Mesenchymal stem cell (in vitro differentiated cells and primary cell): ENCODE measurements around the gene HBD.

ENCODE experiments used
- DNase-seq: peaks from one replicate; pipeline ENCODE4 v3.0.0-alpha.2; 2013
- H2AFZ ChIP-seq: one replicate; pipeline ENCODE4 v1.6.1; 2013; ENCODE audit warnings: low read depth, mild to moderate bottlenecking, control low read depth, inconsistent platforms, low read length, moderate library complexity
- H2AK5ac ChIP-seq: 2 replicates; pipeline ENCODE4 v1.6.1; 2013; ENCODE audit warnings: low read length, moderate library complexity, mild to moderate bottlenecking, inconsistent platforms; ENCODE audit not compliant: severe bottlenecking
- H2BK120ac ChIP-seq: one replicate; pipeline ENCODE4 v1.6.1; 2013; ENCODE audit warnings: low read depth, mild to moderate bottlenecking, inconsistent platforms, low read length, moderate library complexity
- H2BK12ac ChIP-seq, 2 experiments: one replicate each; pipeline ENCODE4 v1.6.1; 2013; ENCODE audit warnings: inconsistent platforms in 2 of 2, low read length in 2 of 2, mild to moderate bottlenecking in 2 of 2, moderate library complexity in 2 of 2, control low read depth in 1 of 2
- H2BK15ac ChIP-seq: one replicate; pipeline ENCODE4 v1.6.1; 2013; ENCODE audit warnings: mild to moderate bottlenecking, low read depth, inconsistent platforms; ENCODE audit not compliant: poor library complexity, severe bottlenecking
- H2BK5ac ChIP-seq: 2 replicates; pipeline ENCODE4 v1.6.1; 2013; ENCODE audit warnings: low read depth, mild to moderate bottlenecking, low read length, control low read depth, inconsistent platforms; ENCODE audit not compliant: poor library complexity, severe bottlenecking
- H3K14ac ChIP-seq, 2 experiments: one replicate each; pipeline ENCODE4 v1.6.1; 2013; ENCODE audit warnings: inconsistent platforms in 2 of 2, low read length in 2 of 2, control low read depth in 1 of 2, mild to moderate bottlenecking in 1 of 2, moderate library complexity in 1 of 2
- H3K18ac ChIP-seq, 2 experiments: one replicate each; pipeline ENCODE4 v1.6.1; 2013; ENCODE audit warnings: inconsistent platforms in 2 of 2, low read length in 2 of 2, control low read depth in 1 of 2, low read depth in 1 of 2, mild to moderate bottlenecking in 1 of 2
- H3K23ac ChIP-seq, 2 experiments: one replicate each; pipeline ENCODE4 v1.6.1; 2013; ENCODE audit warnings: inconsistent platforms in 2 of 2, low read length in 2 of 2, mild to moderate bottlenecking in 2 of 2, moderate library complexity in 2 of 2, control low read depth in 1 of 2
- H3K27ac ChIP-seq: 2 replicates; pipeline ENCODE4 v1.5.1; 2013; ENCODE audit warnings: mild to moderate bottlenecking, moderate library complexity, low read length, control low read depth, inconsistent platforms; ENCODE audit not compliant: poor library complexity, severe bottlenecking
- H3K27me3 ChIP-seq, 2 experiments: 2 replicates each; pipeline versions ENCODE4 v1.6.1 to v1.7.0; 2013; ENCODE audit warnings: low read length in 2 of 2, mild to moderate bottlenecking in 2 of 2, moderate library complexity in 2 of 2, control low read depth in 1 of 2, inconsistent platforms in 1 of 2; ENCODE audit not compliant: control insufficient read depth in 1 of 2, insufficient read depth in 1 of 2
- H3K36me3 ChIP-seq, 2 experiments: 2 replicates each; pipeline versions ENCODE4 v1.6.1 to v1.7.0; 2013; ENCODE audit warnings: low read length in 2 of 2, control low read depth in 1 of 2, inconsistent platforms in 1 of 2, low read depth in 1 of 2, mild to moderate bottlenecking in 1 of 2; ENCODE audit not compliant: insufficient read depth in 2 of 2, control insufficient read depth in 1 of 2
- H3K4ac ChIP-seq, 2 experiments: one replicate each; pipeline ENCODE4 v1.6.1; 2013; ENCODE audit warnings: inconsistent platforms in 2 of 2, low read length in 2 of 2, mild to moderate bottlenecking in 2 of 2, moderate library complexity in 2 of 2, control low read depth in 1 of 2, low read depth in 1 of 2
- H3K4me1 ChIP-seq: 2 replicates; pipeline ENCODE4 v1.6.1; 2013; ENCODE audit warnings: low read depth, low read length, control low read depth; ENCODE audit not compliant: control insufficient read depth, insufficient read depth
- H3K4me2 ChIP-seq: 2 replicates; pipeline ENCODE4 v1.6.1; 2013; ENCODE audit warnings: low read length, mild to moderate bottlenecking, inconsistent platforms; ENCODE audit not compliant: poor library complexity, severe bottlenecking
- H3K4me3 ChIP-seq, 2 experiments: 2 replicates each; pipeline versions ENCODE4 v1.5.1 to v1.7.0; 2013; ENCODE audit warnings: low read length in 2 of 2, mild to moderate bottlenecking in 2 of 2, control low read depth in 1 of 2, low read depth in 1 of 2; ENCODE audit not compliant: insufficient read depth in 1 of 2
- H3K79me1 ChIP-seq: replicated peaks from 2 replicates; pipeline ENCODE4 v1.6.1; 2013; ENCODE audit warnings: mild to moderate bottlenecking, control low read depth, low read length, inconsistent platforms; ENCODE audit not compliant: poor library complexity, severe bottlenecking
- H3K9ac ChIP-seq: 2 replicates; pipeline ENCODE4 v1.7.0; 2013; ENCODE audit warnings: mild to moderate bottlenecking, low read length, moderate library complexity
- H3K9me3 ChIP-seq: 2 replicates; pipeline ENCODE4 v1.7.0; 2013; ENCODE audit warnings: mild to moderate bottlenecking, low read length; ENCODE audit not compliant: control insufficient read depth
- H4K8ac ChIP-seq: one replicate; pipeline ENCODE4 v1.6.1; 2013; ENCODE audit warnings: inconsistent platforms, mild to moderate bottlenecking, low read length, moderate library complexity
- H4K91ac ChIP-seq: one replicate; pipeline ENCODE4 v1.6.1; 2013; ENCODE audit warnings: mild to moderate bottlenecking, low read length, inconsistent platforms
- WGBS: methylation state at CpG from one replicate; pipeline ENCODE4 v1.1.7; 2013; ENCODE audit warnings: mixed read lengths; 5-methylcytosine and 5-hydroxymethylcytosine counted together

The HBD gene

GRCh38 chr11:5246772-5247471 is 12.6 kb upstream of the HBD start:
- 72% methylated on average over 4 of the region's 6 CpGs for WGBS
- no peak overlapping the region for H2AK5ac ChIP-seq
- no peaks in the 10 kb centered on the region for H3K79me1 ChIP-seq
- no peaks in the 10 kb centered on the region for H3K9me3 ChIP-seq
- H4K91ac ChIP-seq, result no peak overlapping the region
- no peaks in the 10 kb centered on the region for H3K4me1 ChIP-seq
- no peak overlapping the region for H2BK15ac ChIP-seq
- H2BK12ac ChIP-seq, result no peak overlapping the region
- no peak overlapping the region for H3K27ac ChIP-seq
- H3K18ac ChIP-seq, result no peak overlapping the region
- no peak overlapping the region for H4K8ac ChIP-seq
- H3K27me3 ChIP-seq, result no peaks in the 10 kb centered on the region
- no peak for DNase-seq
- no peak overlapping the region for H3K4ac ChIP-seq
- no peak overlapping the region for H2BK120ac ChIP-seq
- no peak overlapping the region for H3K23ac ChIP-seq
- no peak overlapping the region for H3K9ac ChIP-seq
- no peak overlapping the region for H2AFZ ChIP-seq
- H3K4me2 ChIP-seq, result no peak overlapping the region
- H3K36me3 ChIP-seq, result no peaks in the 10 kb centered on the region
- H3K4me3 ChIP-seq, result no peak overlapping the region
- no peak overlapping the region for H3K14ac ChIP-seq
- H2BK5ac ChIP-seq, result no peak overlapping the region

GRCh38 chr11:5245155-5245554 is 10.9 kb upstream of the HBD start:
- H3K9me3 ChIP-seq, result no peaks in the 10 kb centered on the region
- no peak overlapping the region for H2AFZ ChIP-seq
- no peak overlapping the region for H2AK5ac ChIP-seq
- no peaks in the 10 kb centered on the region for H3K79me1 ChIP-seq
- H3K4me1 ChIP-seq, result no peaks in the 10 kb centered on the region
- H3K14ac ChIP-seq, result no peak overlapping the region
- no peak overlapping the region for H2BK12ac ChIP-seq
- H3K4me2 ChIP-seq, result no peak overlapping the region
- WGBS, result 91% methylated on average over 2 of the region's 2 CpGs
- no peak overlapping the region for H4K91ac ChIP-seq
- H3K27ac ChIP-seq, result no peak overlapping the region
- H3K18ac ChIP-seq, result no peak overlapping the region
- H3K9ac ChIP-seq, result no peak overlapping the region
- no peak overlapping the region for H3K4ac ChIP-seq
- no peaks in the 10 kb centered on the region for H3K36me3 ChIP-seq
- H2BK15ac ChIP-seq, result no peak overlapping the region
- H3K4me3 ChIP-seq, result no peak overlapping the region
- H3K27me3 ChIP-seq, result no peaks in the 10 kb centered on the region
- no peak for DNase-seq
- H3K23ac ChIP-seq, result no peak overlapping the region
- H2BK120ac ChIP-seq, result no peak overlapping the region
- H4K8ac ChIP-seq, result no peak overlapping the region
- no peak overlapping the region for H2BK5ac ChIP-seq

DNA sequence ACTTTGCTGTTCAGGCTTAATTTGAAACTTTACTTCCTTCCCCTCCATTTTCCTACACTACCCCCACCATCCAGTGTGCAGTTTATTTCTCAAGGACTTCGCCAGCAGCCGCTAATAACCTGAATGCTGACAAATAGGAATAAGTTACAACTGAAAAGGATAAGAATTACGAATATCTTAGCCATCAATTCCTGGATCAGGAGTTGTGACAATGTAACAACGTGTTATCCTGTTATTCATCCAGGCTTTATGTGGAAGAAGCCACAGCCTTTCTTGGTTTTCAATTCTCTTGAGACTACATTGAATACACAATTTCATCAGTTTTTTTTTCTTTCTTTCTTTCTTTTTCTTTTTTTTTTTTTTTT is 9.5 kb upstream of the HBD start:
- Histone ChIP-seq H3K23ac (no peak overlapping the region), H2AFZ (no peak overlapping the region), H3K4me3 (no peak overlapping the region), H4K91ac (no peak overlapping the region), H3K4ac (no peak overlapping the region), H2BK12ac (no peak overlapping the region), H3K14ac (no peak overlapping the region), H3K27ac (no peak overlapping the region), H2BK15ac (no peak overlapping the region), H3K79me1 (no peaks in the 10 kb centered on the region), H3K9ac (no peak overlapping the region), H3K36me3 (no peaks in the 10 kb centered on the region), H3K18ac (no peak overlapping the region), H3K4me2 (no peak overlapping the region), H3K27me3 (no peaks in the 10 kb centered on the region), H4K8ac (no peak overlapping the region), H3K9me3 (no peaks in the 10 kb centered on the region), H2AK5ac (no peak overlapping the region), H3K4me1 (no peaks in the 10 kb centered on the region), H2BK5ac (no peak overlapping the region), H2BK120ac (no peak overlapping the region)
- DNase-seq, result no peak
- 95% methylated on average over 4 of the region's 4 CpGs for WGBS

GRCh38 chr11:5242933-5243815 is 8.9 kb upstream of the HBD start:
- Histone ChIP-seq H3K9ac (no peak overlapping the region), H2BK5ac (no peak overlapping the region), H4K8ac (no peak overlapping the region), H3K27me3 (no peaks in the 10 kb centered on the region), H2AFZ (no peak overlapping the region), H3K23ac (no peak overlapping the region), H3K79me1 (no peaks in the 10 kb centered on the region), H3K4me3 (no peak overlapping the region), H3K4ac (no peak overlapping the region), H2AK5ac (no peak overlapping the region), H3K4me1 (no peaks in the 10 kb centered on the region), H3K14ac (no peak overlapping the region), H3K4me2 (no peak overlapping the region), H4K91ac (no peak overlapping the region), H3K36me3 (no peaks in the 10 kb centered on the region), H2BK15ac (no peak overlapping the region), H3K9me3 (no peaks in the 10 kb centered on the region), H2BK120ac (no peak overlapping the region), H3K27ac (no peak overlapping the region), H2BK12ac (no peak overlapping the region), H3K18ac (no peak overlapping the region)
- 92% methylated on average over 6 of the region's 7 CpGs for WGBS
- no peak for DNase-seq
